ENCODE data around the gene PLPP7. TPM values are rescaled to one million over a fixed set of nuclear protein-coding genes. Genes with fewer than 3 reads are reported as not detected.

The PLPP7 gene
- total RNA-seq, 1 donor from 2014 or later, result 9.9 TPM

- no peak for DNase-seq (ENCODE audit: low read depth)
Measured at GRCh38 chr9:131281119-131281965, 8.2 kb upstream of the PLPP7 start.

GRCh38 chr9:131282175-131282574, 7.3 kb upstream of the PLPP7 start:
- no peak for DNase-seq (ENCODE audit: low read depth)

DNA sequence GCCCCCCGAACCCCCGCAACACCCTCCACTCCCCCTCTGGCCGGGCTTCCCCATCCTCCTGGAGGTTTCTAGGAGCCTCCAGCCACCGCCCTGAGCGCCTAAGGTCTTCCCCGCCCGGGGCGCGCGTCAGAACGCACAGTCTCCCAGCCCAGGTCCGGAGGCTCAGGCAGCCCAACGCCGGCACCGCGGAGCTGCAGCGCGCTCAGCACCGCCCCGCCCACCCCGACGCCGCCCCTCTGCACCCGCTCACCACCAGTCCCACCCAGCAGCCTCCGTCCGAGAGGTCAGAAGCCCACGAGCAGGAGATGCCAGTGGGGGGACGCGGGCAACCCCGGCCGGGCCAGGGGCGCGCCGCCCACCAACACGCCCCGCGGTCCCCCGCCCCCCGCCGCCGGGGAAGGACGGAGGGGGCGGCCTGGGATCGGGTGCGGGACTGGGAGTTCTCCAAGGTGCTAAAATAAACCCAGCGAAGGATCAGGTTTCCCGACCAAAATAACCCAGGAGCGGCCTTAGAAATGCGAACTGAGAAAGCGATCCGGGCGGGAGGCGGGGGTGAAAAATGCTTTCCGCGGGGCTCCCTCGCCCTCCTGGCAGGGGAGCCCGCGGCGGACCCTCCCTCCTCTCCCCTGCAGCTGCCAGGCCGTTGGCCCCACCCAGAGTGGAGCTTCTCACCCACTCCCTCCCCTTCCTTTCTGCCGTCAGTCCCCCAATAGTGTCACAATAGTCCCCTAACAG, 6.7 kb upstream of the PLPP7 start:
- no peak for DNase-seq (ENCODE audit: low read depth)

DNA sequence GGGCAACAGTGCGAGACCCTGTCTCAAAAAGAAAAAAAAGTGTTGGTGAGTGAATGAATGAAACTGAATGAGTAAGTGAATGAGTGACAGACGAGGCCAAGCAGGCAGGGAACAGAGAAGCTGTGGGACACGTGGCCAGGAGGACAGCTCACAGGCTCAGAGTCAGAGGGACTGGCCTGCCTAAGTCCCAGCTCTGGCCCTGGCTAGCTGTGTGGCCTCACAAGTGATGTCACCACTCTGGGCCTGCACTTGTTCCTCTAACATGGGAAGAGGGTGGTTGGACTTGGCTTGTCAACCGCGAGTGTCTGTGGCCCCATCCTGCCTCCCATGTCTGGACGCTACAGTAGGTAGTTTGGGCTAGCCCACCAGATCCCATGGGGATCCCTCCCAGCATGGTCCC, 4.7 kb upstream of the PLPP7 start:
- DNase-seq (ENCODE audit: low read depth), result no peak

DNA sequence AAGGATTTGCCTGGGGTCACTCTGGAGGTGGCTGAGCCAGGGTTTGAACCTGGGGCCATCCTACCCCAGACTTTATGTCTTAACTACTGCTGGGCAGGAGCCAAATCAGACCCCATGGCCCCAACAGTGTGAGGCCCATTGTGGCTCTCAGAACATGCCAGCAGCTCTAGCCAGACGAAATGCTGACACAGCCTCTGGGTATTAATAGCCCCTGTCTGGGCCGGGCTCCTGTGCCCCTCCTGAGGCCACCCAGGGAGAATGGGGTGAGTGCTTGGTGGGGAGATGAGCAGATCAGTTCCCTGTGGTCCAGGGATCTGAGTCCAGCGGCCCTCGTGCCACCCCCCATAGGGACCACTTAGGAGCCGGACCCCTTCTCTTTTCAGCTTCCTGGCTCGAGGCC, 2.2 kb upstream of the PLPP7 start:
- DNase-seq (ENCODE audit: low read depth), result no peak

DNA sequence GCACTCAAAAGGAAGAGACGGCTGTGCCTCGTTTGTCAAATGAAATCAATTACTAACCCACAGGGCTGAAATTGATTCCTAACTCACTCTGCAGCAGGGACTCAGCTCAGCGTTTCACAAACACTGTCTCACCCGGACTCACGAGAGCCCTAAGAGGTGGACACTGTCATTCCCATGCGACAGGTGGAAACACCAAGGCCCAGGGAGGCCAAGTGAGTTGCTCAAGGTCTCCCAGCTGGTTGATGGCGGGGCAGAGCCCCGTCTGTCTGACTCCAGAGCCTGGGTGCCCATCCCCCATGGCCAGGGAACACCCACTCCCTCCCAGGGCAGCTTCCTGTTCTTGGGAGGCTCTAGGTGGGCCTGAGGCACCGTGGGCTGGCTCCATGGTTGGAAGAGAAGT, 1.3 kb upstream of the PLPP7 start:
- DNase-seq (ENCODE audit: low read depth), result no peak

- no peak for DNase-seq (ENCODE audit: low read depth)
Measured at GRCh38 chr9:131290036-131290766, 678 bp downstream of the PLPP7 start.

GRCh38 chr9:131290767-131291370, 1.3 kb downstream of the PLPP7 start:
- no peak for DNase-seq (ENCODE audit: low read depth)

GRCh38 chr9:131291795-131292315, 2.3 kb downstream of the PLPP7 start:
- DNase-seq (ENCODE audit: low read depth), result no peak

- DNase-seq (ENCODE audit: low read depth), result no peak
Measured at GRCh38 chr9:131292937-131293336, 3.4 kb downstream of the PLPP7 start.

DNA sequence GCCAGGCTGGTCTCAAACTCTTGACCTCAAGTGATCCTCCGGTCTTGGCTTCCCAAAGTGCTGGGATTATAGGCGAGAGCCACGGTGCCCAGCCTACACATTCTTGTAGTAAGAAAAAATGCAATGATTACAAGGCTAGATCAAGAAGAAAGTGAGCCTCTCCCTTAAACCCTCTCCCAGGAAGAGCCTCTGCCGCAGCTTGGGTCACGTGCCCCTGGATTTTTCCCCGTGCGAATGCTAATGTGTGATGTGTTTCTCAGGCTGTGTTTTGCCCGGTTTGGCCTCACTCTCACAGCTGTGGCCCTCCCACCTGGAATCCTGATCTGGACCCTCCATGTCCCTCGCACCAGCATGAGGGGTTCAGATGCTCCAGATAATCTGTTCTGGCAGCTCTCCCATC, 6.9 kb downstream of the PLPP7 start:
- no peak for DNase-seq (ENCODE audit: low read depth)

DNA sequence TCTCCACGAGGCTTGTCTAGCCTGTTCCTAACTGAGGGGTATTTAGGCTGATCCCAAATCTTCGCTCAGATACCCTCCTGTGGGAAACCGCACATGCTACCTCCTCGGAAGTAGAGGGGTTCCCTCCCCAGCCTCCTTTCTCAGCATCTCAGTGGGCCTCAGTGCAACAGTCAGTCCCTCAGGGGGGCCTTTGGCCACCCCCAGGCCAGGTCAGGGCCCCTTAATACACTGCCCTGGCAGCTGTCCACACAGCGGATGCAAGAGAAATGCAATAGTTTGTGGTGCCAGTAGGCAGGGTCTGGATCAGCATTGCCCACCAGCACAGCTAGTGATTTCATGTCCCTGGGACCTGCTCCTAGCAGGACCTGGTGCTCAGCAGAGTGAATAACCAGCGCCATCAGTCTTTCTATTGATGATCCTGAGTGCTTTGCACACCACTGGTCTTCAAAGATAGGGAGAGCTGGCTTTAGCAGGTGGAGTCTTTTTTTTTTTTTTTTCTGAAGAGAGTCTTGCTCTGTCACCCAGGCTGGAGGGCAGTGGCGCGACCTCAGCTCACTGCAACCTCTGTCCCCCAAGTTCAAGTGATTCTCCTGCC, 7.5 kb downstream of the PLPP7 start:
- DNase-seq (ENCODE audit: low read depth), result no peak

- DNase-seq (ENCODE audit: low read depth), result no peak
Measured at GRCh38 chr9:131297903-131298302, 8.4 kb downstream of the PLPP7 start.

GRCh38 chr9:131298341-131298740, 8.8 kb downstream of the PLPP7 start:
- DNase-seq (ENCODE audit: low read depth), result no peak

GRCh38 chr9:131298816-131299215, 9.3 kb downstream of the PLPP7 start:
- no peak for DNase-seq (ENCODE audit: low read depth)

- DNase-seq (ENCODE audit: low read depth), result no peak
Measured at GRCh38 chr9:131299346-131299960, 9.9 kb downstream of the PLPP7 start.

- no peak for DNase-seq (ENCODE audit: low read depth)
Measured at GRCh38 chr9:131299961-131300347, 10.4 kb downstream of the PLPP7 start.

DNA sequence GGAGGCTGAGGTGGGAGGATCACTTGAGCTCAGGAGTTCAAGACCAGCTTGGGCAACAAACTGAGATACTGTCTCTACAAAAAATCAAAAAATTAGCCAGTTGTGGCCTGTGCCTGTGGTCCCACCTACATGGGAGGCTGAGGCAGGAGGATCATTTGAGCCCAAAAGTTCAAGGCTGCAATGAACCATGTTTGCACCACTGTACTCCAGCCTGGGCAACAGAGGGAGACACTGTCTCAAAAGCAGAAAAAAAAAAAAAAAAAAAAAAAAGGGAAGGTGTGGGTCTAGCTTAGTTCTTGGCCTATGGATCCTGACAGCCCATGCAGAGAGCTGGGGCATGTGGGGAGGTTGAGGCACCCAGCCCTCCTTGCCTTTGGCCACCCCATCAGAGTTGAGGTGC, 10.9 kb downstream of the PLPP7 start:
- DNase-seq (ENCODE audit: low read depth), result no peak

- DNase-seq (ENCODE audit: low read depth), result no peak
Measured at GRCh38 chr9:131302244-131303075, 12.9 kb downstream of the PLPP7 start.
